Measurements from ENCODE around the gene HDLBP. TPM values are rescaled to one million over a fixed set of nuclear protein-coding genes. Genes with fewer than 3 reads are reported as not detected.

Gene HDLBP
- total and polyA plus RNA-seq, 2 experiments from 2014 or later, result 389 to 437 TPM

GRCh38 chr2:241195506-241196130, 119.9 kb downstream of the HDLBP start:
- no peak overlapping the region for H3K27ac ChIP-seq
- 87% methylated on average over 18 of the region's 18 CpGs for WGBS (ENCODE audit: low lambda C conversion rate, missing lambda C conversion rate)
- H3K4me2 ChIP-seq, result no peak overlapping the region

GRCh38 chr2:241194811-241195210, 120.7 kb downstream of the HDLBP start:
- no peaks in the 10 kb centered on the region for H3K36me3 ChIP-seq (replicated peaks; ENCODE audit: insufficient read depth, low read depth)
- DNase-seq (ENCODE audit: low spot score), result no peak
- H3K27ac ChIP-seq, result no peak overlapping the region
- 75% methylated on average over 9 of the region's 9 CpGs for WGBS (ENCODE audit: low lambda C conversion rate, missing lambda C conversion rate)
- H3K4me3 ChIP-seq, result no peak overlapping the region
- H3K4me1 ChIP-seq (ENCODE audit: insufficient read depth), result no peaks in the 10 kb centered on the region
- no peak overlapping the region for H3K4me2 ChIP-seq
- TF ChIP-seq EZH2 (IDR thresholded peaks at IDR 0.05; ENCODE audit: borderline replicate concordance) (no peak), EZH2phosphoT487 (IDR thresholded peaks at IDR 0.05; ENCODE audit: low read depth, severe bottlenecking, unreplicated experiment) (no peak), CTCF (IDR thresholded peaks at IDR 0.05; ENCODE audit: poor library complexity) (no peak)
- no peaks in the 10 kb centered on the region for H3K9me2 ChIP-seq (replicated peaks; ENCODE audit: insufficient read depth)
- H4K20me1 ChIP-seq (ENCODE audit: insufficient read depth, poor library complexity, severe bottlenecking), result no peaks in the 10 kb centered on the region
- H2AFZ ChIP-seq, result no peak overlapping the region
- H3K79me2 ChIP-seq, result no peaks in the 10 kb centered on the region
- no peaks in the 10 kb centered on the region for H3K27me3 ChIP-seq
- H3K9me3 ChIP-seq (ENCODE audit: low read depth), result no peaks in the 10 kb centered on the region

More at GRCh38 chr2:241195506-241196130, 119.9 kb downstream of the HDLBP start:
- H3K9me2 ChIP-seq (replicated peaks; ENCODE audit: insufficient read depth), result no peaks in the 10 kb centered on the region
- DNase-seq (ENCODE audit: low spot score), result no peak
- no peaks in the 10 kb centered on the region for H3K9me3 ChIP-seq (ENCODE audit: low read depth)
- H2AFZ ChIP-seq, result no peak overlapping the region
- H3K79me2 ChIP-seq, result no peaks in the 10 kb centered on the region
- H3K27me3 ChIP-seq, result no peaks in the 10 kb centered on the region
- H3K4me1 ChIP-seq (ENCODE audit: insufficient read depth), result no peaks in the 10 kb centered on the region
- H4K20me1 ChIP-seq (ENCODE audit: insufficient read depth, poor library complexity, severe bottlenecking), result no peaks in the 10 kb centered on the region
- H3K4me3 ChIP-seq, result no peak overlapping the region
- no peaks in the 10 kb centered on the region for H3K36me3 ChIP-seq (replicated peaks; ENCODE audit: insufficient read depth, low read depth)
- TF ChIP-seq CTCF (IDR thresholded peaks at IDR 0.05; ENCODE audit: poor library complexity), result no peak
- no peak for TF ChIP-seq EZH2 (IDR thresholded peaks at IDR 0.05; ENCODE audit: borderline replicate concordance)
- TF ChIP-seq EZH2phosphoT487 (IDR thresholded peaks at IDR 0.05; ENCODE audit: low read depth, severe bottlenecking, unreplicated experiment), result no peak

- no peaks in the 10 kb centered on the region for H3K79me2 ChIP-seq
- H4K20me1 ChIP-seq (ENCODE audit: insufficient read depth, poor library complexity, severe bottlenecking), result no peaks in the 10 kb centered on the region
- no peak for DNase-seq (ENCODE audit: low spot score)
- no peaks in the 10 kb centered on the region for H3K9me2 ChIP-seq (replicated peaks; ENCODE audit: insufficient read depth)
- no peak for TF ChIP-seq EZH2 (IDR thresholded peaks at IDR 0.05; ENCODE audit: borderline replicate concordance)
- TF ChIP-seq CTCF (IDR thresholded peaks at IDR 0.05; ENCODE audit: poor library complexity), result no peak
- TF ChIP-seq EZH2phosphoT487 (IDR thresholded peaks at IDR 0.05; ENCODE audit: low read depth, severe bottlenecking, unreplicated experiment), result no peak
- H3K36me3 ChIP-seq (replicated peaks; ENCODE audit: insufficient read depth, low read depth), result no peaks in the 10 kb centered on the region
- peaks cover under 1% of the 10 kb centered on the region for H3K4me1 ChIP-seq (ENCODE audit: insufficient read depth)
- no peak overlapping the region for H2AFZ ChIP-seq
- H3K9me3 ChIP-seq (ENCODE audit: low read depth), result no peaks in the 10 kb centered on the region
- H3K4me2 ChIP-seq, result no peak overlapping the region
- no peak overlapping the region for H3K4me3 ChIP-seq
- 84% methylated on average over 8 of the region's 8 CpGs for WGBS (ENCODE audit: low lambda C conversion rate, missing lambda C conversion rate)
- no peak overlapping the region for H3K27ac ChIP-seq
- no peaks in the 10 kb centered on the region for H3K27me3 ChIP-seq
Measured at GRCh38 chr2:241193271-241193670, 122.2 kb downstream of the HDLBP start.
